Measurements from ENCODE around the gene RAB32. TPM values are rescaled to one million over a fixed set of nuclear protein-coding genes. Genes with fewer than 3 reads are reported as not detected.

RAB32 gene
- polyA plus RNA-seq, 1 of the 3 experiments (the other 2 are of a cell fraction), result 36.9 TPM

GRCh38 chr6:146590492-146590891, 46.9 kb downstream of the RAB32 start:
- no peak overlapping the region for H2AFZ ChIP-seq (ENCODE audit: low read depth)
- H3K4me3 ChIP-seq (ENCODE audit: low read depth in 2 of 2, low read length in 1 of 2), result no peak overlapping the region
- no peaks in the 10 kb centered on the region for H3K79me2 ChIP-seq (ENCODE audit: insufficient read depth)
- 45% methylated on average over 1 of the region's 1 CpG for WGBS (ENCODE audit: low lambda C conversion rate)
- H3K9ac ChIP-seq, result no peak overlapping the region
- POLR2A ChIA-PET, result no interaction called here
- no peaks in the 10 kb centered on the region; a peak in 1 of 4 replicates for H3K4me1 ChIP-seq (ENCODE audit: control insufficient read depth in 1 of 2, insufficient read depth in 2 of 2, low read depth in 1 of 2, low read length in 1 of 2)
- H3F3A ChIP-seq (replicated peaks; ENCODE audit: insufficient read depth), result no peaks in the 10 kb centered on the region
- no peaks in the 10 kb centered on the region for H3K27me3 ChIP-seq (ENCODE audit: insufficient read depth)
- no peaks in the 10 kb centered on the region for H3K9me3 ChIP-seq
- no peak overlapping the region for H3K27ac ChIP-seq (ENCODE audit: low read depth in 2 of 2, low read length in 1 of 2)
- no peak for DNase-seq
- CTCF ChIA-PET, result no interaction called here
- H3K9me2 ChIP-seq, result no peaks in the 10 kb centered on the region
- H3K36me3 ChIP-seq (replicated peaks in 1 of 2; ENCODE audit: control insufficient read depth in 1 of 2, insufficient read depth in 2 of 2, low read length in 1 of 2), result no peaks in the 10 kb centered on the region
- no peak overlapping the region for H3K4me2 ChIP-seq
- TF ChIP-seq, protein P1, sequence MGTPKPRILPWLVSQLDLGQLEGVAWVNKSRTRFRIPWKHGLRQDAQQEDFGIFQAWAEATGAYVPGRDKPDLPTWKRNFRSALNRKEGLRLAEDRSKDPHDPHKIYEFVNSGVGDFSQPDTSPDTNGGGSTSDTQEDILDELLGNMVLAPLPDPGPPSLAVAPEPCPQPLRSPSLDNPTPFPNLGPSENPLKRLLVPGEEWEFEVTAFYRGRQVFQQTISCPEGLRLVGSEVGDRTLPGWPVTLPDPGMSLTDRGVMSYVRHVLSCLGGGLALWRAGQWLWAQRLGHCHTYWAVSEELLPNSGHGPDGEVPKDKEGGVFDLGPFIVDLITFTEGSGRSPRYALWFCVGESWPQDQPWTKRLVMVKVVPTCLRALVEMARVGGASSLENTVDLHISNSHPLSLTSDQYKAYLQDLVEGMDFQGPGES (IDR thresholded peaks at IDR 0.05; ENCODE audit: low read depth, low read length), result no peak
- TF ChIP-seq RXRA (IDR thresholded peaks at IDR 0.05; ENCODE audit: borderline replicate concordance, low read depth) (no peak), FOXJ3 (CRISPR knock-in tag; IDR thresholded peaks at IDR 0.05) (no peak), TCF12 (IDR thresholded peaks at IDR 0.05) (no peak)
- H4K20me1 ChIP-seq (ENCODE audit: insufficient read depth), result no peaks in the 10 kb centered on the region

DNA sequence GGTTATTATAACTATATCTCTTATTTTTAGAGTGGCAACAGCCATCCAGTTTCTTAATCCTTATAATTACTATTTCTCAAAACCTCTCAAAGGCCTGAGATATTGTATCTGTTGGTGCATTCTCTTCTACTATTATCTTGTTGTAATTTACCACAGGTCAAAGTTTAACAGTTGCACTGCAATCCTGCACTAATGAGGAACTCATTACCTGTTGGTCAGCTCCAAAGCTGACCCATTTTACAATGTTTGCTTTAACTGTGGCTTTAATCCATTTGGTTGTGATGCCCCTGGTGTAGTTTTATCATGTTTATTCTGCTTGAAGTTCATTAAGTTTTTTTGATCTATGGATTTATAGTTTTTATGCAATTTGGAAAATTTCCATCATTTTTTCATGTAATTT, 48.8 kb downstream of the RAB32 start:
- ChIA-PET CTCF (interaction anchor here (0.7 to 1.4 kb wide), 2 partner anchors 9 to 48 kb away, joined by 3 read pairs; no protein-coding TSS in a partner anchor), POLR2A (no interaction called here)
- no peaks in the 10 kb centered on the region for H3K27me3 ChIP-seq (ENCODE audit: insufficient read depth)
- H3K9me3 ChIP-seq, result no peaks in the 10 kb centered on the region
- H3K79me2 ChIP-seq (ENCODE audit: insufficient read depth), result no peaks in the 10 kb centered on the region
- no peak overlapping the region for H3K4me2 ChIP-seq
- H4K20me1 ChIP-seq (ENCODE audit: insufficient read depth), result no peaks in the 10 kb centered on the region
- no peaks in the 10 kb centered on the region for H3K36me3 ChIP-seq (replicated peaks in 1 of 2; ENCODE audit: control insufficient read depth in 1 of 2, insufficient read depth in 2 of 2, low read length in 1 of 2)
- no peak overlapping the region for H2AFZ ChIP-seq (ENCODE audit: low read depth)
- no peak overlapping the region for H3K9ac ChIP-seq
- H3K9me2 ChIP-seq, result no peaks in the 10 kb centered on the region
- H3K4me1 ChIP-seq (ENCODE audit: control insufficient read depth in 1 of 2, insufficient read depth in 2 of 2, low read depth in 1 of 2, low read length in 1 of 2), result no peaks in the 10 kb centered on the region; a peak in 1 of 4 replicates
- no peak overlapping the region for H3K4me3 ChIP-seq (ENCODE audit: low read depth in 2 of 2, low read length in 1 of 2)
- H3K27ac ChIP-seq (ENCODE audit: low read depth in 2 of 2, low read length in 1 of 2), result no peak overlapping the region
- H3F3A ChIP-seq (replicated peaks; ENCODE audit: insufficient read depth), result no peaks in the 10 kb centered on the region
- no peak for DNase-seq
- TF ChIP-seq, protein P1 (IDR thresholded peaks at IDR 0.05; ENCODE audit: low read depth, low read length), result no peak
- no peak for TF ChIP-seq RXRA (IDR thresholded peaks at IDR 0.05; ENCODE audit: borderline replicate concordance, low read depth)
- no peak for TF ChIP-seq CHD2 (IDR thresholded peaks at IDR 0.05; ENCODE audit: low read length, partially characterized antibody)
- TF ChIP-seq RFX5 (IDR thresholded peaks at IDR 0.05; ENCODE audit: low read length), result no peak
- no peak for TF ChIP-seq JUND (IDR thresholded peaks at IDR 0.05)
- TF ChIP-seq RAD21 (IDR thresholded peaks at IDR 0.05; ENCODE audit: low read length), result no peak
- TF ChIP-seq GABPA (IDR thresholded peaks at IDR 0.05; ENCODE audit: low read depth), result no peak
- no peak for TF ChIP-seq TCF12 (IDR thresholded peaks at IDR 0.05)
- TF ChIP-seq, protein P2, sequence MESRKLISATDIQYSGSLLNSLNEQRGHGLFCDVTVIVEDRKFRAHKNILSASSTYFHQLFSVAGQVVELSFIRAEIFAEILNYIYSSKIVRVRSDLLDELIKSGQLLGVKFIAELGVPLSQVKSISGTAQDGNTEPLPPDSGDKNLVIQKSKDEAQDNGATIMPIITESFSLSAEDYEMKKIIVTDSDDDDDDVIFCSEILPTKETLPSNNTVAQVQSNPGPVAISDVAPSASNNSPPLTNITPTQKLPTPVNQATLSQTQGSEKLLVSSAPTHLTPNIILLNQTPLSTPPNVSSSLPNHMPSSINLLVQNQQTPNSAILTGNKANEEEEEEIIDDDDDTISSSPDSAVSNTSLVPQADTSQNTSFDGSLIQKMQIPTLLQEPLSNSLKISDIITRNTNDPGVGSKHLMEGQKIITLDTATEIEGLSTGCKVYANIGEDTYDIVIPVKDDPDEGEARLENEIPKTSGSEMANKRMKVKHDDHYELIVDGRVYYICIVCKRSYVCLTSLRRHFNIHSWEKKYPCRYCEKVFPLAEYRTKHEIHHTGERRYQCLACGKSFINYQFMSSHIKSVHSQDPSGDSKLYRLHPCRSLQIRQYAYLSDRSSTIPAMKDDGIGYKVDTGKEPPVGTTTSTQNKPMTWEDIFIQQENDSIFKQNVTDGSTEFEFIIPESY (IDR thresholded peaks at IDR 0.05; ENCODE audit: borderline replicate concordance, low read depth), result no peak
- no peak for TF ChIP-seq RCOR1 (IDR thresholded peaks at IDR 0.05; ENCODE audit: low read length)
- TF ChIP-seq CTCF (IDR thresholded peaks at IDR 0.05), result no peak
- no peak for TF ChIP-seq EZH2phosphoT487 (IDR thresholded peaks at IDR 0.05; ENCODE audit: borderline replicate concordance, low read depth)
- TF ChIP-seq MAX (IDR thresholded peaks at IDR 0.05; ENCODE audit: low read depth), result no peak
- TF ChIP-seq, protein P3, sequence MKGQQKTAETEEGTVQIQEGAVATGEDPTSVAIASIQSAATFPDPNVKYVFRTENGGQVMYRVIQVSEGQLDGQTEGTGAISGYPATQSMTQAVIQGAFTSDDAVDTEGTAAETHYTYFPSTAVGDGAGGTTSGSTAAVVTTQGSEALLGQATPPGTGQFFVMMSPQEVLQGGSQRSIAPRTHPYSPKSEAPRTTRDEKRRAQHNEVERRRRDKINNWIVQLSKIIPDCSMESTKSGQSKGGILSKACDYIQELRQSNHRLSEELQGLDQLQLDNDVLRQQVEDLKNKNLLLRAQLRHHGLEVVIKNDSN (IDR thresholded peaks at IDR 0.05; ENCODE audit: borderline replicate concordance, low read depth), result no peak
- TF ChIP-seq, protein P4, sequence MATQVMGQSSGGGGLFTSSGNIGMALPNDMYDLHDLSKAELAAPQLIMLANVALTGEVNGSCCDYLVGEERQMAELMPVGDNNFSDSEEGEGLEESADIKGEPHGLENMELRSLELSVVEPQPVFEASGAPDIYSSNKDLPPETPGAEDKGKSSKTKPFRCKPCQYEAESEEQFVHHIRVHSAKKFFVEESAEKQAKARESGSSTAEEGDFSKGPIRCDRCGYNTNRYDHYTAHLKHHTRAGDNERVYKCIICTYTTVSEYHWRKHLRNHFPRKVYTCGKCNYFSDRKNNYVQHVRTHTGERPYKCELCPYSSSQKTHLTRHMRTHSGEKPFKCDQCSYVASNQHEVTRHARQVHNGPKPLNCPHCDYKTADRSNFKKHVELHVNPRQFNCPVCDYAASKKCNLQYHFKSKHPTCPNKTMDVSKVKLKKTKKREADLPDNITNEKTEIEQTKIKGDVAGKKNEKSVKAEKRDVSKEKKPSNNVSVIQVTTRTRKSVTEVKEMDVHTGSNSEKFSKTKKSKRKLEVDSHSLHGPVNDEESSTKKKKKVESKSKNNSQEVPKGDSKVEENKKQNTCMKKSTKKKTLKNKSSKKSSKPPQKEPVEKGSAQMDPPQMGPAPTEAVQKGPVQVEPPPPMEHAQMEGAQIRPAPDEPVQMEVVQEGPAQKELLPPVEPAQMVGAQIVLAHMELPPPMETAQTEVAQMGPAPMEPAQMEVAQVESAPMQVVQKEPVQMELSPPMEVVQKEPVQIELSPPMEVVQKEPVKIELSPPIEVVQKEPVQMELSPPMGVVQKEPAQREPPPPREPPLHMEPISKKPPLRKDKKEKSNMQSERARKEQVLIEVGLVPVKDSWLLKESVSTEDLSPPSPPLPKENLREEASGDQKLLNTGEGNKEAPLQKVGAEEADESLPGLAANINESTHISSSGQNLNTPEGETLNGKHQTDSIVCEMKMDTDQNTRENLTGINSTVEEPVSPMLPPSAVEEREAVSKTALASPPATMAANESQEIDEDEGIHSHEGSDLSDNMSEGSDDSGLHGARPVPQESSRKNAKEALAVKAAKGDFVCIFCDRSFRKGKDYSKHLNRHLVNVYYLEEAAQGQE (IDR thresholded peaks at IDR 0.05; ENCODE audit: low read depth, low read length), result no peak
